PC-3 (cell line): Measurements from ENCODE around the gene GPR18.

Source experiments
- CTCF ChIP-seq: fragments of 300-600 bp; sonication (generic); conservative IDR thresholded peaks from 2 replicates; pipeline ENCODE4 v1.5.1; 2017; ENCODE audit warnings: antibody characterized with exemption, low read depth, mild to moderate bottlenecking, low read length
- EZH2phosphoT487 ChIP-seq: fragments of 300-600 bp; sonication (generic); IDR thresholded peaks from 2 replicates; pipeline ENCODE4 v1.6.1; 2018; ENCODE audit warnings: mild to moderate bottlenecking, antibody characterized with exemption, low read length, borderline replicate concordance

- TF ChIP-seq CTCF, result no peak
- TF ChIP-seq EZH2phosphoT487, result no peak
Observed at GRCh38 chr13:99223587-99223986, 34.6 kb downstream of the GPR18 start.
